Skin of body (tissue), 2 donors: ENCODE data around the gene CLDND2. TPM values are rescaled to one million over a fixed set of nuclear protein-coding genes. Genes with fewer than 3 reads are reported as not detected.
A peak's percentile ranks its signal among the peaks of the same experiment; 100 is the strongest.

ENCODE experiments used
- DNase-seq: peaks from one replicate; lab custom pipeline; 2025; lab: John Stamatoyannopoulos, UW
- total RNA-seq: library from RNA; depleted of rRNA; stranded (reverse); fragments of >200 nt; gene quantifications from one replicate; pipeline ENCODE4 v1.2.3, GENCODE V29; 2014

CLDND2 gene
- total RNA-seq, 1 donor from 2014 or later = not detected

- DNase-seq = no peak
Measured at GRCh38 chr19:51382004-51382403, 13.2 kb upstream of the CLDND2 start.

- DNase-seq = no peak
Measured at GRCh38 chr19:51380379-51380778, 11.6 kb upstream of the CLDND2 start.

DNA sequence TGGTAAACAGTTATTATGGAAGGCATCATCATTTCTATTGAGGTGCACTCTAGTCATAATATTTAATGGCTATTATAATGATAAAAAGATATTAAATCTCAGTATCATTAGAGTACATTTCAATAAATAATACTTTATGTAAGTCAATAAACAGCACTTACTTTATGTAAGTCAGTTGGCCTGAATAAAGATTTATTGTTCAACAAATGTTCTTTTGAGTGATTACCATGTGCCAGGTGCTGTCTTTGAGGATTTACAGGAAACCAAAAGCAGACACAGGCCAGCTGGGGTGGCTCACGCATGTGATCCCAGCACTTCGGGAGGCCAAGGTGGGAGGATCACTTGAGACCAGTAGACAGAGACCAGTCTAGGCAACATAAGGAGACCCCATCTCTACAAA is 8.6 kb upstream of the CLDND2 start:
- DNase-seq = no peak

- DNase-seq = no peak
Measured at GRCh38 chr19:51375504-51376221, 6.9 kb upstream of the CLDND2 start.

- no peak for DNase-seq
Measured at GRCh38 chr19:51372649-51373504, 4.1 kb upstream of the CLDND2 start, which contains the start of gene NKG7. Gene NKG7, minus strand, starts transcription at chr19:51372654. Its CDS starts 119 bp downstream, at chr19:51372535.

GRCh38 chr19:51372021-51372648 is 3.3 kb upstream of the CLDND2 start:
- DNase-seq = no peak

- no peak for DNase-seq
Measured at GRCh38 chr19:51371186-51371690, 2.4 kb upstream of the CLDND2 start.

DNA sequence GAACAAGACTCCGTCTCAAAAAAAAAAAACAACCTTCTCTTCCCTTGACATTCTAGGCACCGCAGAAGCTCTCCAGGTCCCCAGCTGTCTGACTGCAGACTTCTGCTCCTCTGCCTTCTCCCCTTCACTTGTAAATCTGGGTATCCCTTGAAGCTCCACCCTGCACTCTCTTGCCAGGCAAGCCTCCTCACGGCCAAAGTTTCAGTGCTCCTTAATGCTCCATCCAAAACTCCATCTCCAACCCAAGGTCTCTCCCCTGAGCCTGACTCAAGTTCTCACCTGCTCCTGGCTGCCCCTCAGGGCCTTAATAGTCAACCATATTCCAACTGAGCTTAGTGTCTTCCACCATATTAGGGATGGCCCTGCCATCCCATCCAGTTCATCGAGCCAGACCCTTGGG is 1.4 kb upstream of the CLDND2 start:
- DNase-seq = no peak

DNA sequence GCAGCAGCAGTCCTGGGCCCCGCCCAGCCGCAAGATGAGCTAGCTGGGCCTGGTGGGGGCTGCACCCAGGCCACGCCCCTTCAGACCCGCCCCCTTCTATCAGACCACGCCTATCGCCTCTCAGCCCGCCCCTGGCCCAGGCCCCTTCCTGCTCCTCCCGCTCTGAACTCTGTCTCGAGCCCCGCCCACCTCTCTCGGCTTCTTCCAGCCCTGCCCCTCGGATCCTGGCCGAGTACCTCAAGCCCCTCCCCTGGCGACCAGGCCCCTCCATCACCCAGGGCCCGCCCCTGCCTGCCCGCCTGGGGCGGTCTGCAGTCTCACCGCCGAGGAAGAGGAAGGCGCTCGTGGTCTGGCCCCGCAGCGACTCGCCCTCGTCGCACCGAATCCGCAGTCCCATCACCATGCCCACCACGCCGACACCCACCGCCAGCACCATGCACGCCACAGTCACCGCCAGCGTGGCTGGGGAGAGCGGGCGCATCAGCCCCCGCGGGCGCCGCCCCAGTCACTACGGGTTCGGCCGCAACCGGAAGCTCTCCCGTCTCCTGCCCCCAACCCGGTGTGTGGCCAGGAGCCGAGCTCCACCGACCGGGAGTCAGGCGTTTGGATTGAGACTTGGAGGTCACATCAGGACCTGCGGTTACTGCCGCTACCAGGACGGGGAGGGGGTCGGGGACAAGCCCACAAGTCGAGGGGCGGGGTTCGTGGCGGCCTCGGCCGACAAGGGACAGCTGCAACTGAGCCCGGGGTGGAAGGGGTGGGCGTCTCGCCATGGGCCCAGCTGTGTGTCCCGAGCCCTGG is 1.0 kb downstream of the CLDND2 start:
- DNase-seq = peak; percentile 97

DNA sequence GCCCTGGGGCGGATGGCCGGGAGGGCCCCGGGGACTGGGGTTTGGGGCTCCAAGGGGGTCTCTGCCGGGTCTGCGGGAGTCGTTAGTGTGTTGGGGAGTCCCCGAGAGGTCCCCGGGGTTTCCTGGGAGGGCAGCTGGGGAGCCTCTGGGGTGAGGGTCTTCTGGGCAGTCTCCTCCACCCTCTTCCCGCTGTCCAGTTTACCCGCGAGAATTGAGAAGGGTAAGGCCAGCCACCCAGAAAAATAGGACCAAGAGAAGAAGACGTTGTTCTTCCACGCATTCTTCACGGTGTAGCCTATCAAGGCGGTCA is 1.6 kb downstream of the CLDND2 start:
- DNase-seq = no peak

DNA sequence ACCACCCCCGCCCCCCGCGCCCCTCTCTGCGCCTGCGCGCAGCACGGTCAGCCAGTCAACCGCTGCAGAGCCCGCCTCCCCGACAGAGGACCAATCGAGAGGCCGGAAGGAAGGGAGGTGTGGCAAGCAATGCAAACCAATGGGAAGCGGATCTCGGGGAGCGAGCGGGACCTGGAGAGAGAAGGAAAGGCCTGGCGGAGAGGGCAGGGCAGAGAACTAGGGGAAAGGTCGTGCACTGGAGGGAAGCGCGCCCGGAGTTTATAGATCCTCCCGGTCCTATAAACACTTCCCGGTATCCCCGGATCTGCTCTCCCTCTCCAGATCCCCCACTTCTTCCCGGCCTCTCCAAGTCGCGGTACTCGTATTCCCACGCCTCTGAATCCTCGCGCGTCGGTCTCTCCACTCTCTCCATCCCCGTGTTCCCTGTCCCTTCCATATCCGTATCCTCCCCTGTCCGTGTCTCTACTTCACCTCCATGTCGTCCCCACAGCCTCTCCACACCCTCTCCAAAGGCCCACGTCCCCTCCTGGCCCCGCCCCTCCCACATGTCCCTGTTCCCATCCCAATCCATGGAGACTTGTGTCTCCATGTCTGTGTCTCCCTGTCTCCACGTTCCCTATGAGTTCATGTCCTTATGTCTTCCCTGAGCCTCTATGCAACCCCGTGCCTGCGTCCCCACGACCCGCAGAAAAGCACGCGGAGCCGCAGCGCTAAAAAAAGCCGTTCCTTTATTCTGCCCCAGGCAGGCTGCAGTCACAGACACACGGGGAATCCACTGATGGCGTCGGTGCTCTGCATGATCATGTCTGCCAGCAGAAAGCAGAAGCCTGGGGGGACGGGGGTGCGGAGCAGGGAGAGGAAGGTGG is 2.2 kb downstream of the CLDND2 start:
- peak; percentile 97 for DNase-seq

GRCh38 chr19:51365965-51366388 is 2.8 kb downstream of the CLDND2 start, which contains the start of gene ETFB:
Gene ETFB, minus strand, starts transcription at chr19:51366388. Its CDS starts 62 bp downstream, at chr19:51366326.
- DNase-seq = no peak

GRCh38 chr19:51365211-51365964 is 3.4 kb downstream of the CLDND2 start:
- DNase-seq = no peak

GRCh38 chr19:51364200-51365106 is 4.3 kb downstream of the CLDND2 start:
- no peak for DNase-seq

DNA sequence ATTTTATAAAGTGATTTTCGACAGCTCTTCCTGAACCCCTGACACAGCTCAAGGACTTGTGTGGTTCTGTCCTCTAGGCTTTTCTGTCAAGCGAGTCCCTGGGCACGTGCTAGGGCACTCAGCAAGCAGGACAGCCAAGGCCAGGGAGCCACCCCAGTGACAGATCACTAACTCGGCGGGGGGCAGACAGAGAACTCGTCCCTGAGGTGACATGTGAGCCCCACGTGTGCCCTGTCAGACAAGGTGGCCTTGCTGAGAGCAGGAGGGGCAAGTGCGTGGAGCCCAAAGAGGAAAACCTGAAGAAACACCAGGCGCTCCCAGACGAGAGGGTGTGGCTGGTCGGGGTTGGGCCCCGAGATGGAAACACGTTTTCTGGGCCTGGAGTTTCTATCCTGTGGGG is 7.6 kb downstream of the CLDND2 start:
- no peak for DNase-seq

- peak; percentile 32 for DNase-seq
Measured at GRCh38 chr19:51359294-51359693, 9.5 kb downstream of the CLDND2 start.

DNA sequence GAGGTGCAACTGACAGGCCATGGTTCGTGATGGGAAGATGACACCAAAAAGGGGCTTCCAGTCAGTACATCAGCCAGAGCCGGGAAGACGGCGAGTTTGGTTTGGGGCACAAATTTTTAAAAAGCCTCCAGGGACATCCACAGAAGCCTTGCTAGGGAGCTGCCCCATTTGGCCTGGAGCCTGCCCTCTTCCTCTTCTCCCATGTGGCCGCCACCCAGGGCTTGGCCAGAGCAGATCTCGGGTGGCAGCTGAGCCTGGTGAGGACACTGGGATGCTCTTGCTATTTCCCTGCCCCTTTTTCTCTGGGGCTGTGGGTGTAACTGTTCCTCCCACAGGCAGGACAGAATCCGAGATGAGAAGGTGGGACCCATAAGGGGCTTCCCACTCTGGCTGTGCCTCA is 10.9 kb downstream of the CLDND2 start:
- no peak for DNase-seq

GRCh38 chr19:51356159-51356801 is 12.5 kb downstream of the CLDND2 start:
- DNase-seq = no peak
